A673 (cell line): Measurements from ENCODE around the gene NCAPD3.

ENCODE experiments used
- CTCF ChIP-seq: fragments of 300-800, 200-600 bp; sonication (generic); conservative IDR thresholded peaks from 2 replicates; pipeline ENCODE4 v1.5.1; 2017; ENCODE audit warnings: low read depth, mild to moderate bottlenecking, antibody characterized with exemption, low read length, moderate library complexity, mixed read lengths
- EZH2 ChIP-seq: fragments of 200-600 bp; sonication (generic); IDR thresholded peaks from 2 replicates; pipeline ENCODE4 v1.6.1; 2017; ENCODE audit warnings: borderline replicate concordance, low read depth, mild to moderate bottlenecking, mixed read lengths, antibody characterized with exemption, low read length; ENCODE audit not compliant: poor library complexity, severe bottlenecking

- no peak for TF ChIP-seq CTCF
- TF ChIP-seq EZH2 = no peak
Observed at GRCh38 chr11:134170177-134170918, 53.4 kb downstream of the NCAPD3 start.
